PC-9 (cell line): ENCODE measurements around the gene TTC17. TPM values are rescaled to one million over a fixed set of nuclear protein-coding genes. Genes with fewer than 3 reads are reported as not detected.

ENCODE experiments used
- BruUV-seq: library from RNA; stranded (reverse); fragments of 400-500 nt; replicated peaks from 2 replicates; lab custom pipeline; 2021; lab: Mats Ljungman, UMichigan
- CTCF ChIA-PET: fragments of 300-600 bp; sonication (Branson Sonifier 250); formaldehyde crosslinking; loops from one replicate; lab custom pipeline; 2022; ENCODE audit warnings: antibody characterized with exemption; lab: Charles Lee
- POLR2A ChIA-PET: fragments of 300-600 bp; sonication (Branson Sonifier 250); formaldehyde crosslinking; loops from one replicate; lab custom pipeline; 2022; ENCODE audit warnings: antibody characterized with exemption; ENCODE audit not compliant: unreplicated experiment; lab: Charles Lee
- DNase-seq, 2 experiments: peaks; one replicate each; pipeline versions ENCODE4 v3.0.0 to v3.0.0-alpha.2; 2015 to 2022; ENCODE audit warnings: mixed read lengths in 1 of 2
- H2AFZ ChIP-seq: fragments of 200-600 bp; sonication (generic); 2 replicates; pipeline ENCODE4 v1.8.1; 2017; ENCODE audit warnings: antibody characterized with exemption
- H3F3A ChIP-seq: fragments of 200-600 bp; sonication (generic); 2 replicates; pipeline ENCODE4 v1.8.1; 2017; ENCODE audit warnings: antibody characterized with exemption, mild to moderate bottlenecking, low read depth; ENCODE audit not compliant: insufficient read depth
- H3K27ac ChIP-seq: fragments of 200-600 bp; sonication (generic); 2 replicates; pipeline ENCODE4 v1.6.1; 2016; ENCODE audit warnings: mixed run types
- H3K27me3 ChIP-seq: fragments of 200-600 bp; sonication (generic); 2 replicates; pipeline ENCODE4 v1.6.1; 2016; ENCODE audit warnings: low read depth, mixed run types; ENCODE audit not compliant: insufficient read depth
- H3K36me3 ChIP-seq: fragments of 200-600 bp; sonication (generic); 2 replicates; pipeline ENCODE4 v1.6.1; 2016; ENCODE audit warnings: low read depth, mixed run types
- H3K4me1 ChIP-seq: fragments of 200-600 bp; sonication (generic); replicated peaks from 2 replicates; pipeline ENCODE4 v1.6.1; 2016; ENCODE audit warnings: mixed run types; ENCODE audit not compliant: insufficient read depth
- H3K4me2 ChIP-seq: fragments of 200-600 bp; sonication (generic); 2 replicates; pipeline ENCODE4 v1.6.1; 2017; ENCODE audit warnings: mixed run types
- H3K4me3 ChIP-seq: fragments of 200-600 bp; sonication (generic); 2 replicates; pipeline ENCODE4 v1.6.1; 2016; ENCODE audit warnings: mixed run types
- H3K79me2 ChIP-seq: fragments of 200-600 bp; sonication (generic); 2 replicates; pipeline ENCODE4 v1.6.1; 2017; ENCODE audit warnings: low read depth, mixed run types
- H3K9me2 ChIP-seq: fragments of 200-600 bp; sonication (generic); 2 replicates; pipeline ENCODE4 v1.8.1; 2017; ENCODE audit warnings: mild to moderate bottlenecking; ENCODE audit not compliant: insufficient read depth
- H3K9me3 ChIP-seq: fragments of 200-600 bp; sonication (generic); 2 replicates; pipeline ENCODE4 v1.8.1; 2016; ENCODE audit warnings: low read depth; ENCODE audit not compliant: insufficient read depth
- H4K20me1 ChIP-seq: fragments of 200-600 bp; sonication (generic); 2 replicates; pipeline ENCODE4 v1.8.1; 2017; ENCODE audit not compliant: insufficient read depth
- CTCF ChIP-seq: fragments of 200-600 bp; sonication (generic); conservative IDR thresholded peaks from 2 replicates; pipeline ENCODE4 v1.6.1; 2017; ENCODE audit warnings: mixed run types, antibody characterized with exemption, mild to moderate bottlenecking, moderate library complexity
- EZH2 ChIP-seq: fragments of 200-600 bp; sonication (generic); IDR thresholded peaks from 2 replicates; pipeline ENCODE4 v1.8.0; 2017; ENCODE audit warnings: antibody characterized with exemption, low read depth
- intact Hi-C: fragments of 100-400 bp; cut with micrococcal nuclease; formaldehyde crosslinking; loops from one replicate; pipeline ENCODE4 v1.10.0; 2022; ENCODE audit not compliant: unreplicated experiment
- total RNA-seq: library from RNA; stranded (reverse); gene quantifications from 2 replicates; pipeline ENCODE4 v1.2.3, GENCODE V29; 2021

Gene TTC17
- total RNA-seq, 1 experiment from 2014 or later = 81.0 TPM

GRCh38 chr11:43497144-43497543 is 138.4 kb downstream of the TTC17 start:
- Histone ChIP-seq H3K9me3 (no peaks in the 10 kb centered on the region), H4K20me1 (no peaks in the 10 kb centered on the region), H3K27ac (no peak overlapping the region), H3K79me2 (no peaks in the 10 kb centered on the region), H3K4me2 (no peak overlapping the region), H3K9me2 (no peaks in the 10 kb centered on the region), H3F3A (no peaks in the 10 kb centered on the region), H3K4me1 (no peaks in the 10 kb centered on the region), H3K4me3 (no peak overlapping the region), H2AFZ (no peak overlapping the region), H3K36me3 (0 out of 2 replicates have a peak, but pooled peaks cover 11% of the 10 kb centered on the region), H3K27me3 (peaks cover 19% of the 10 kb centered on the region; the same call in 1 of the 2 replicates)
- DNase-seq = no peak
- TSS peak; percentile 23 for BruUV-seq
- ChIA-PET CTCF (no interaction called here), POLR2A (no interaction called here)
- intact Hi-C loops = no loop called here
- TF ChIP-seq EZH2 = no peak
- no peak for TF ChIP-seq CTCF

GRCh38 chr11:43498561-43498960 is 139.8 kb downstream of the TTC17 start:
- Histone ChIP-seq H3K79me2 (no peaks in the 10 kb centered on the region), H3K4me1 (no peaks in the 10 kb centered on the region), H3K4me3 (no peak overlapping the region), H3K9me3 (no peaks in the 10 kb centered on the region), H3K27me3 (peaks cover 21% of the 10 kb centered on the region; the same call in 1 of the 2 replicates), H3K36me3 (no peaks in the 10 kb centered on the region), H3F3A (no peaks in the 10 kb centered on the region), H3K4me2 (no peak overlapping the region), H4K20me1 (no peaks in the 10 kb centered on the region), H3K9me2 (no peaks in the 10 kb centered on the region; the same call in 1 of the 2 replicates), H2AFZ (no peak overlapping the region), H3K27ac (no peak overlapping the region)
- POLR2A ChIA-PET = no interaction called here
- no peak for DNase-seq
- TF ChIP-seq CTCF = no peak
- no peak for TF ChIP-seq EZH2
- CTCF ChIA-PET = no interaction called here
- no TSS peak for BruUV-seq
- intact Hi-C loops = no loop called here

- no TSS peak for BruUV-seq
These were observed 144.7 kb downstream of the TTC17 start for GRCh38 chr11:43503417-43503816.

More at GRCh38 chr11:43503417-43503816, 144.7 kb downstream of the TTC17 start:
- Histone ChIP-seq H3K9me3 (no peaks in the 10 kb centered on the region; the same call in 1 of the 2 replicates), H2AFZ (no peak overlapping the region), H3K79me2 (no peaks in the 10 kb centered on the region), H3K4me2 (no peak overlapping the region), H3K9me2 (no peaks in the 10 kb centered on the region; the same call in 1 of the 2 replicates), H3K4me1 (peaks cover 4% of the 10 kb centered on the region), H3K27ac (no peak overlapping the region), H3K36me3 (no peaks in the 10 kb centered on the region), H3K4me3 (no peak overlapping the region), H4K20me1 (no peaks in the 10 kb centered on the region), H3F3A (no peaks in the 10 kb centered on the region), H3K27me3 (peaks cover 21% of the 10 kb centered on the region; the same call in 1 of the 2 replicates)
- POLR2A ChIA-PET = no interaction called here
- no peak for DNase-seq
- CTCF ChIA-PET = interaction anchor here (0.6 kb wide), 1 partner anchor 304 kb away, joined by 3 read pairs; no protein-coding TSS in a partner anchor
- intact Hi-C loops = loop anchor here (5.0 kb wide), 1 partner anchor 349 kb away; no protein-coding TSS in a partner anchor
- TF ChIP-seq EZH2 = no peak
- TF ChIP-seq CTCF = no peak; the same call in 1 of the 2 replicates
